Progenitor cell of endocrine pancreas (in vitro differentiated cells): ENCODE data around the gene ACOT9. TPM values are rescaled to one million over a fixed set of nuclear protein-coding genes. Genes with fewer than 3 reads are reported as not detected.
"Not testable (repeated sequence)": the region's sequence is repeated elsewhere in the genome, so short reads cannot be mapped to it uniquely, and the experiment has no call there.

Experiments
- DNase-seq: peaks from one replicate; pipeline ENCODE4 v3.0.0; 2021; ENCODE audit warnings: low spot score; ENCODE audit not compliant: unreplicated experiment
- H3K27ac Mint-ChIP-seq: 2 replicates; pipeline ENCODE4 v1.8.0; 2021; ENCODE audit warnings: mild to moderate bottlenecking, moderate library complexity, mixed read lengths
- H3K27me3 Mint-ChIP-seq: 2 replicates; pipeline ENCODE4 v1.8.0; 2021; ENCODE audit warnings: mixed read lengths
- H3K36me3 Mint-ChIP-seq: 2 replicates; pipeline ENCODE4 v1.8.0; 2022; ENCODE audit warnings: mixed read lengths; ENCODE audit not compliant: insufficient read depth
- H3K4me1 Mint-ChIP-seq: 2 replicates; pipeline ENCODE4 v1.8.0; 2021; ENCODE audit warnings: low read depth, mixed read lengths
- H3K4me3 Mint-ChIP-seq: 2 replicates; pipeline ENCODE4 v1.8.0; 2021; ENCODE audit warnings: low read depth, mild to moderate bottlenecking, moderate library complexity, mixed read lengths
- H3K9me3 Mint-ChIP-seq: 2 replicates; pipeline ENCODE4 v1.8.0; 2021; ENCODE audit warnings: low read depth, mixed read lengths
- total RNA-seq: library from RNA; stranded (reverse); gene quantifications from 2 replicates; pipeline ENCODE4 v1.2.1, GENCODE V29; 2021
- TF ChIP-seq, protein P1 (sequence below): fragments of 200-600 bp; sonication (generic); IDR thresholded peaks from one replicate; pipeline ENCODE4 v1.5.0; 2021; ENCODE audit warnings: antibody characterized with exemption, mild to moderate bottlenecking; ENCODE audit not compliant: unreplicated experiment

ACOT9 gene
- total RNA-seq, 1 donor from 2014 or later = 33.8 TPM

DNA sequence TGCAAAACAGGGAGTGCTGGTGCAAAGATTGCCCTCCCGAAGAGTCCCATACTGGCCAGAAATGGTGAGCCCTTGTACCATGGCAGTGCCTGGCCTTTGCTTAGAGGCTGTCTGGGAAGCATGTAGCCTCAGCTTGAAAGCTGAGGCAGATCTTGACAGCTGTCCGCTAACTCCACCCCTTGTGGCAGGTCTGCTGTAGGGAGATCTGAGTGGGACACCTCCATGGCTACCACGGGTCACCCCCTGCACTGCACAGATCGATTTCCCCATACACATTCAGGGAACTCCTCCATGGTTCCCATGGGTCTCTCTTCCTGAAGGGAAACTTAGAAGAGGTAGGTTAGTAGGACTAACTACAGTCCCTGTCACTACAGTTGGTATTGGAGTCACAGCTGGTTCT lies 6.1 kb upstream of the ACOT9 start:
- H3K27ac Mint-ChIP-seq = no peak overlapping the region
- H3K36me3 Mint-ChIP-seq = no peaks in the 10 kb centered on the region
- TF ChIP-seq, protein P1, sequence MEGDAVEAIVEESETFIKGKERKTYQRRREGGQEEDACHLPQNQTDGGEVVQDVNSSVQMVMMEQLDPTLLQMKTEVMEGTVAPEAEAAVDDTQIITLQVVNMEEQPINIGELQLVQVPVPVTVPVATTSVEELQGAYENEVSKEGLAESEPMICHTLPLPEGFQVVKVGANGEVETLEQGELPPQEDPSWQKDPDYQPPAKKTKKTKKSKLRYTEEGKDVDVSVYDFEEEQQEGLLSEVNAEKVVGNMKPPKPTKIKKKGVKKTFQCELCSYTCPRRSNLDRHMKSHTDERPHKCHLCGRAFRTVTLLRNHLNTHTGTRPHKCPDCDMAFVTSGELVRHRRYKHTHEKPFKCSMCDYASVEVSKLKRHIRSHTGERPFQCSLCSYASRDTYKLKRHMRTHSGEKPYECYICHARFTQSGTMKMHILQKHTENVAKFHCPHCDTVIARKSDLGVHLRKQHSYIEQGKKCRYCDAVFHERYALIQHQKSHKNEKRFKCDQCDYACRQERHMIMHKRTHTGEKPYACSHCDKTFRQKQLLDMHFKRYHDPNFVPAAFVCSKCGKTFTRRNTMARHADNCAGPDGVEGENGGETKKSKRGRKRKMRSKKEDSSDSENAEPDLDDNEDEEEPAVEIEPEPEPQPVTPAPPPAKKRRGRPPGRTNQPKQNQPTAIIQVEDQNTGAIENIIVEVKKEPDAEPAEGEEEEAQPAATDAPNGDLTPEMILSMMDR = no peak
- H3K4me3 Mint-ChIP-seq = no peak overlapping the region
- no peaks in the 10 kb centered on the region for H3K4me1 Mint-ChIP-seq
- H3K9me3 Mint-ChIP-seq = no peaks in the 10 kb centered on the region
- no peak for DNase-seq
- no peaks in the 10 kb centered on the region for H3K27me3 Mint-ChIP-seq

DNA sequence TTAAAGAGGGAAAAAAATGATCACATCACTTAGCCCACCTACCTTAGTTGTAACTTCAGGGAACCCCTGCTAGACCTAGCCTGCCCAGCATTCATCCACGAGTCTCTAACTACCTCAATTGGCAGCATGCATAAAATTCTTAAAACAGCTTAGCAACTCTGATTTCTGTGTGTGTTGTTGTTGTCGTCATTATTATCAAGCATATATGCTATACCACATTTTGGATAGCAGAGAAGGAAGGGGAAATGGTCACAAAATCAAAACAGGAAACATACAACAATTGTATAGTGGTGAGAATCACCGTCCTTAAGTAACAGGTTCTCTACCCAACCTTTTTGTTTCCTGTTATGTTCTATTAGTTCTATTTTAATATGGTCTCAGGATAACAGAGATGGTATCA lies 2.7 kb upstream of the ACOT9 start:
- H3K27me3 Mint-ChIP-seq = no peaks in the 10 kb centered on the region
- H3K4me3 Mint-ChIP-seq = no peak overlapping the region
- no peaks in the 10 kb centered on the region for H3K36me3 Mint-ChIP-seq
- no peak for DNase-seq
- no peaks in the 10 kb centered on the region for H3K9me3 Mint-ChIP-seq
- TF ChIP-seq, protein P1 = no peak
- H3K27ac Mint-ChIP-seq = no peak overlapping the region
- peaks cover 7% of the 10 kb centered on the region for H3K4me1 Mint-ChIP-seq

DNA sequence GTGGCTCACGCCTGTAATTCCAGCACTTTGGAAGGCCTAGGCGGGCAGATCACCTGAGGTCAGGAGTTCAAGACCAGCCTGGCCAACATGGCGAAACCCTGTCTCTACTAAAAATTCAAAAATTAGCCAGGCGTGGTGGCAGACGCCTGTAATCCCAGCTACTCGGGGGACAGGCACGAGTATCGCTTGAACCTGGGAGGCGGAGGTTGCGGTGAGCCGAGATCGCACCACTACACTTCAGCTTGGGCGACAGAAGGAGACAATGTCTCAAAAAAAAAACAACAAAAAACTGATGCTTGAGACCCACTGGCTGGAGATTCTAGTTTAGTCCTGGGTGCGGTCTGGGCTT lies 521 bp upstream of the ACOT9 start:
- Mint-ChIP-seq H3K4me3 (peak overlapping the region; percentile 76), H3K4me1 (peaks cover 11% of the 10 kb centered on the region), H3K27ac (peak overlapping the region; percentile 95)
- DNase-seq, H3K27me3 Mint-ChIP-seq, H3K36me3 Mint-ChIP-seq, H3K9me3 Mint-ChIP-seq: not testable (repeated sequence)

DNA sequence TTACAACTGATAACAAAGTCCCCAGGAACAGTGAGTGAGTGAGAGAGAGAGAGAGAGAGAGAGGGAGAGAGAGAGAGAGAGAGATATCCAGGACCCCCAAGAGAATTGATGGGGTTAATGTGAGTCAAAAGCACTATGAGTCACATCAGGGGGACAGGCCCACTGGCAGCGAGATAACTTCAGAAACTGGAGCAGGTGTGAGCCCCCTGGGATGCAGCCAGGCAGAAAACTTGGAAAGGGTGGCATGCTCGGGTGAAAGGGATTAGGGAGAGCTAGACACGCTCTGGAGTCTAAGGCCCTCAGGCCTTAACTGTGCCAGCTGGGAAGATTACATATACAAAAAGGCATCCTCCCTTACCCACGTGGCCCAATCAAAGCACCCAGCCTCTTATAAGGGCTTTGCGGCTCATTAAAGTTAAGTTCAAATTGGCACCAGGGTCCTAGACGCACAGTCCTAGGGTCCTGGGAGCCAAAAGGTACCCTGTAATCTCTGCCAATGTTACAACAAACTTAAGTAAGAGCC lies 841 bp downstream of the ACOT9 start:
- Mint-ChIP-seq H3K27ac (peak overlapping the region; percentile 48), H3K36me3 (no peaks in the 10 kb centered on the region), H3K9me3 (no peaks in the 10 kb centered on the region), H3K27me3 (no peaks in the 10 kb centered on the region), H3K4me1 (peaks cover 11% of the 10 kb centered on the region), H3K4me3 (peak overlapping the region; percentile 76)
- TF ChIP-seq, protein P1 = no peak
- DNase-seq = no peak

DNA sequence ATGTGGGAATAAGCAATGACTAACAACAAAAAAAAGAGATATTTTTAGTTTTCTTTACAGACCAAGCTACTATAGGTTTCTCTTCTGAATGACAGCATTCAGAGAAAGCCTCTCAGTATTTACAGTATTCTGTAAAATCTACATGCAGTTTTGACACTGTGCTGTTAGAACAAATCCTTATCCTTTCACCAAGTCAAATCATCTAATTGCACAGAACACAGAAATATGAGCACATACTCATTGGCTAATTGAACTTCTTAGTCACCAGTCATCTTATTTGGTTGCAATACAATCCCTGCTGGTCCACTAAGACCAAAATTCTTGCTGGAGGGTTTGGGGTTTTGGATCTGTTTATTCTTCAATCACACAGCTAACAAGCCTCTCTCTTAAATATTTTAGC lies 5.7 kb downstream of the ACOT9 start:
- no peak for DNase-seq
- TF ChIP-seq, protein P1 = no peak
- peaks cover 15% of the 10 kb centered on the region for H3K4me1 Mint-ChIP-seq
- H3K9me3 Mint-ChIP-seq = no peaks in the 10 kb centered on the region
- no peak overlapping the region for H3K27ac Mint-ChIP-seq
- no peaks in the 10 kb centered on the region for H3K36me3 Mint-ChIP-seq
- no peaks in the 10 kb centered on the region for H3K27me3 Mint-ChIP-seq
- no peak overlapping the region for H3K4me3 Mint-ChIP-seq

DNA sequence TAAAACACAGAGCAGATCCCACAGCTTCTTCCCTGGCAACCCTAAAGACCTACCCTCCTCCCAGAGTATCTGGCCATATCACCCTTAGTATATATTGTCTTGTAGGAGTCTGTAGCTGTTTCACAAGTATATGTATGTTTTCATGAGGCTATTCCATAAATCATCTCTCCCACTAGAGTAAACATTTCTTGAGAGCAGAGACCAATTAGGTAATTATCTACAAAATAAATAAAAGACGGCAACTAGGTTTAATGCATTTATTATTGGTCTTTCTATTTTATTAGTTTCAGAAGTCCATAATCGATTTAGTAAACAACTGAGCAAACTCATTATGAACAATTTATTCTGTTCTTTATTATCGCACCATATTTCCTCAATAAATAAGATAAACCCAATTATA lies 7.0 kb downstream of the ACOT9 start:
- Mint-ChIP-seq H3K9me3 (peaks cover 3% of the 10 kb centered on the region), H3K27ac (no peak overlapping the region), H3K27me3 (no peaks in the 10 kb centered on the region), H3K4me1 (peaks cover 8% of the 10 kb centered on the region), H3K36me3 (peaks cover 5% of the 10 kb centered on the region), H3K4me3 (no peak overlapping the region)
- no peak for DNase-seq
- TF ChIP-seq, protein P1 = no peak
